Measurements from ENCODE around the gene ANKAR.

ANKAR gene

DNA sequence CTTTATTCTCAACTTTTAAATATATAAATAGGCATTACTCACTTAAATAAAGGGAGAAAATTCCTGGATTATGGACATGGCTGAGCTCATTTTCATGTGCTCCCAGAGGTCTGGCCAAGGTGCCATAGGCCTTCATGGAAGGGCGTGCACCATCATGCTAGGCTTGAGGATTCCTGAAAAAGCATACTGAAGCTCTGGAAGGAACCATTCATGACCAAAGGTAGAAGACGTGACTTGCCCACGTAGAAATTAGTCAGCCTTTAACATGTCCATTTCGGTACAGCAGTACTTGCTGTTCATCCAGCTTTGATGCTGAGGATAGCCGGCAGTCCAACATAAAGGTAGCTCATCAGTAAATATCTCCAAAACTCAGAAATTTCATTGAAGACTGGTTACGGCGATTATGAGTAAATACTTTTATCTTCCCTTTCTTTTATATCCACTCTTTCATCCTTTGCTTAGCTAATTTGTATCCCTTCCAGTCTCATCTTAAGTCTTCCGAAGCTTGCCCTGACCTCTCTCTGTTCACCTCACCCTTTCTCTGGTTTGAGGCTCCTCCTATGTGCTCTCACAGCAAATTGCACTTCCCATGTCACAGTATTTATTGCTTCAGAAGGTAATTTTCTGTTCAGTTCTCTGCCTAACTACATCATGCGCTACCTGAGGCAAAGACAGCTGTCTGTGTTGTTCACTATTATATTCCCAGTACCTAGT, 45.5 kb upstream of the ANKAR start:
- TF ChIP-seq, protein P1, sequence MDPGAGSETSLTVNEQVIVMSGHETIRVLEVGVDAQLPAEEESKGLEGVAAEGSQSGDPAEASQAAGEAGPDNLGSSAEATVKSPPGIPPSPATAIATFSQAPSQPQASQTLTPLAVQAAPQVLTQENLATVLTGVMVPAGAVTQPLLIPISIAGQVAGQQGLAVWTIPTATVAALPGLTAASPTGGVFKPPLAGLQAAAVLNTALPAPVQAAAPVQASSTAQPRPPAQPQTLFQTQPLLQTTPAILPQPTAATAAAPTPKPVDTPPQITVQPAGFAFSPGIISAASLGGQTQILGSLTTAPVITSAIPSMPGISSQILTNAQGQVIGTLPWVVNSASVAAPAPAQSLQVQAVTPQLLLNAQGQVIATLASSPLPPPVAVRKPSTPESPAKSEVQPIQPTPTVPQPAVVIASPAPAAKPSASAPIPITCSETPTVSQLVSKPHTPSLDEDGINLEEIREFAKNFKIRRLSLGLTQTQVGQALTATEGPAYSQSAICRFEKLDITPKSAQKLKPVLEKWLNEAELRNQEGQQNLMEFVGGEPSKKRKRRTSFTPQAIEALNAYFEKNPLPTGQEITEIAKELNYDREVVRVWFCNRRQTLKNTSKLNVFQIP (CRISPR knock-in tag; IDR thresholded peaks at IDR 0.05; ENCODE audit: borderline replicate concordance, low read depth), result no peak
- TF ChIP-seq ZFP3 (CRISPR knock-in tag; IDR thresholded peaks at IDR 0.05), result no peak
- no peak for TF ChIP-seq ESRRG (CRISPR knock-in tag; IDR thresholded peaks at IDR 0.05)
- no peak for TF ChIP-seq ZC3H10 (CRISPR knock-in tag; IDR thresholded peaks at IDR 0.05)
- TF ChIP-seq ISL1 (CRISPR knock-in tag; IDR thresholded peaks at IDR 0.05), result no peak
- no peak for TF ChIP-seq ZNF565 (CRISPR knock-in tag; conservative IDR thresholded peaks at IDR 0.05; ENCODE audit: low read depth)
- TF ChIP-seq, protein P2, sequence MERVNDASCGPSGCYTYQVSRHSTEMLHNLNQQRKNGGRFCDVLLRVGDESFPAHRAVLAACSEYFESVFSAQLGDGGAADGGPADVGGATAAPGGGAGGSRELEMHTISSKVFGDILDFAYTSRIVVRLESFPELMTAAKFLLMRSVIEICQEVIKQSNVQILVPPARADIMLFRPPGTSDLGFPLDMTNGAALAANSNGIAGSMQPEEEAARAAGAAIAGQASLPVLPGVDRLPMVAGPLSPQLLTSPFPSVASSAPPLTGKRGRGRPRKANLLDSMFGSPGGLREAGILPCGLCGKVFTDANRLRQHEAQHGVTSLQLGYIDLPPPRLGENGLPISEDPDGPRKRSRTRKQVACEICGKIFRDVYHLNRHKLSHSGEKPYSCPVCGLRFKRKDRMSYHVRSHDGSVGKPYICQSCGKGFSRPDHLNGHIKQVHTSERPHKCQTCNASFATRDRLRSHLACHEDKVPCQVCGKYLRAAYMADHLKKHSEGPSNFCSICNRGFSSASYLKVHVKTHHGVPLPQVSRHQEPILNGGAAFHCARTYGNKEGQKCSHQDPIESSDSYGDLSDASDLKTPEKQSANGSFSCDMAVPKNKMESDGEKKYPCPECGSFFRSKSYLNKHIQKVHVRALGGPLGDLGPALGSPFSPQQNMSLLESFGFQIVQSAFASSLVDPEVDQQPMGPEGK (CRISPR knock-in tag; IDR thresholded peaks at IDR 0.05; ENCODE audit: borderline replicate concordance), result no peak
- TF ChIP-seq, protein P3, sequence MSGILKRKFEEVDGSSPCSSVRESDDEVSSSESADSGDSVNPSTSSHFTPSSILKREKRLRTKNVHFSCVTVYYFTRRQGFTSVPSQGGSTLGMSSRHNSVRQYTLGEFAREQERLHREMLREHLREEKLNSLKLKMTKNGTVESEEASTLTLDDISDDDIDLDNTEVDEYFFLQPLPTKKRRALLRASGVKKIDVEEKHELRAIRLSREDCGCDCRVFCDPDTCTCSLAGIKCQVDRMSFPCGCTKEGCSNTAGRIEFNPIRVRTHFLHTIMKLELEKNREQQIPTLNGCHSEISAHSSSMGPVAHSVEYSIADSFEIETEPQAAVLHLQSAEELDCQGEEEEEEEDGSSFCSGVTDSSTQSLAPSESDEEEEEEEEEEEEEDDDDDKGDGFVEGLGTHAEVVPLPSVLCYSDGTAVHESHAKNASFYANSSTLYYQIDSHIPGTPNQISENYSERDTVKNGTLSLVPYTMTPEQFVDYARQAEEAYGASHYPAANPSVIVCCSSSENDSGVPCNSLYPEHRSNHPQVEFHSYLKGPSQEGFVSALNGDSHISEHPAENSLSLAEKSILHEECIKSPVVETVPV (CRISPR knock-in tag; IDR thresholded peaks at IDR 0.05), result no peak
- peak; percentile 44 for ATAC-seq

GRCh38 chr2:189629531-189630453, 44.7 kb upstream of the ANKAR start:
- TF ChIP-seq ISL1 (CRISPR knock-in tag; IDR thresholded peaks at IDR 0.05) (0 out of 2 replicates have a peak, but pooled peaks have one; percentile 14), ZNF70 (CRISPR knock-in tag; IDR thresholded peaks at IDR 0.05) (no peak), CREB5 (CRISPR knock-in tag; IDR thresholded peaks at IDR 0.05; ENCODE audit: low read depth) (no peak), RARB (CRISPR knock-in tag; IDR thresholded peaks at IDR 0.05) (no peak), ZFP30 (CRISPR knock-in tag; IDR thresholded peaks at IDR 0.05) (no peak)
- peak; percentile 66 for ATAC-seq

DNA sequence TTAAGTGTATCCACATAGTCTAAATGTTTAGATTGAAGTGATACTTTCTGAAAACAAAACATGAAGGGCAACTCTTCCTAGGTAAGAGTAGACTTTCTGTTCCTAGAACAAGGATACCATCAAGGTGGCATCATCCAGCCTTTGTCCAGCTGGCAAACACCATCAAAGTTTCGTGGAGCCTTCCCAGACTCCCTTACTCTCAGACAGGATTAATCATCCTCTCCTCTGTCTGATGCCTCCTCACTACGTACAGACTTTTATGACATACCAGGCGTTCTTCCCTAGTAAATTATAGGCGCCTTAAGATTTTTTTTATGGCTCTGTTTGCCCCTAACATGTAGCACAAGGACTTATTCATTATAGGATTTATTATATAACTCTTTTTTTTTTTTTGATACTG, 42.6 kb upstream of the ANKAR start:
- TF ChIP-seq ISL1 (CRISPR knock-in tag; IDR thresholded peaks at IDR 0.05), result peak; percentile 45
- no peak for TF ChIP-seq ZFP30 (CRISPR knock-in tag; IDR thresholded peaks at IDR 0.05)
- TF ChIP-seq CREB5 (CRISPR knock-in tag; IDR thresholded peaks at IDR 0.05; ENCODE audit: low read depth), result no peak
- TF ChIP-seq, protein P2 (CRISPR knock-in tag; IDR thresholded peaks at IDR 0.05; ENCODE audit: borderline replicate concordance), result no peak
- no peak for TF ChIP-seq TCF4 (CRISPR knock-in tag; IDR thresholded peaks at IDR 0.05; ENCODE audit: borderline replicate concordance)
- TF ChIP-seq ZNF565 (CRISPR knock-in tag; conservative IDR thresholded peaks at IDR 0.05; ENCODE audit: low read depth), result no peak
- TF ChIP-seq SNAI2 (CRISPR knock-in tag; IDR thresholded peaks at IDR 0.05), result no peak
- no peak for TF ChIP-seq RARB (CRISPR knock-in tag; IDR thresholded peaks at IDR 0.05)
- TF ChIP-seq OSR1 (CRISPR knock-in tag; IDR thresholded peaks at IDR 0.05), result no peak
- ATAC-seq, result peak; percentile 54

Measured in SK-N-SH treated with all-trans-retinoic acid at 6 μM for 48 hours (cell line).